ENCODE measurements around the gene PNLIPRP2. TPM values are rescaled to one million over a fixed set of nuclear protein-coding genes. Genes with fewer than 3 reads are reported as not detected.

Gene PNLIPRP2
- total and polyA plus RNA-seq, 2 of the 8 experiments (the other 6 are each of a cell fraction or from before 2014, with no cell fraction given) = 0.11 TPM; not detected in 1

DNA sequence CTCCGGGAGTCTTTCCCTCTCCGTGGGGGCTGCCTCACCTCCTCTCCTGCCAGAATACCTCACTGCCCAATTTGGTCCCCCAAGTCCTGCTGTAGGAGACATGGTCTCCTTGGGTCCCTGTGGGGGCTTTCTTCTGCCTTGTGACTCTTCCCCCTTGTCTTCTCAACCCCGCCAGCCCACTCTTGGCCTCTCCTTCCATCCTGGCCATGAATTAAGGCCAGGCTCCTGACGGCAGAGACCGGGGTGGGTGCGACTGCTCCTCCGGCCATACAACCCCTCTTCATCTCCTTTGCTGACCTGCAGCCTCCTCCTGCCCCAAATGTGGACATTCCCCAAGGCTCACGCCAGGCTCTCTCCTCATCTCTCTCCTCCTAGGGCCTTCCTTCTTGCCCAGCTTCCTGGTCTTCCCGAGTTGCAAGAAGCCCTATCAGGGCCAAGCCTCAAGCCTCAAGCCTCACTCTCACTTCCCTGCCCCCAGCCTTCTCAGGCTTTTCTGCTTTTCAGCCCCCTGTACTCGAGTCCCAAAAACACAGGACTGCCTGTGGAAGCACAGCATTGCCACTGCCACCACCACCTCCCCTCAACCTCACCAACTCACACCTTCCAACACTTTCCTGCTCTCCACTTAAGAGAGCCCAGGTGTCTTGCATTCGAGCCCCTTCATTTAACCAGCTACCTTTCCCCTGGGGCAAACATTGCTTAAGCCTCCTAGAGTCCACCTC is 1.3 kb downstream of the PNLIPRP2 start:
- Histone ChIP-seq H3K4me1 (replicated peaks in 1 of 4; ENCODE audit: control insufficient read depth in 3 of 4, insufficient read depth in 4 of 4, low read length in 3 of 4) (no peaks in the 10 kb centered on the region; a peak in 1 of 7 replicates), H3K4me2 (ENCODE audit: insufficient read depth in 1 of 2, low read depth in 2 of 2, low read length in 2 of 2) (no peak overlapping the region), H2BK15ac (ENCODE audit: low read length) (no peak overlapping the region), H3K27me3 (replicated peaks in 1 of 4; ENCODE audit: control insufficient read depth in 3 of 4, extremely low read depth in 1 of 4, insufficient read depth in 3 of 4, low read length in 3 of 4) (peaks cover 0 to 4% (median 0%) of the 10 kb centered on the region in 4 experiments; a peak in 2 of 7 replicates), H4K8ac (ENCODE audit: extremely low read depth, insufficient read depth, low read length) (no peak overlapping the region), H3K14ac (ENCODE audit: insufficient read length) (no peak overlapping the region), H3K27ac (ENCODE audit: low read depth, low read length) (no peak overlapping the region), H4K20me1 (replicated peaks in 1 of 2; ENCODE audit: control insufficient read depth in 1 of 2, insufficient read depth in 2 of 2, low read length in 2 of 2) (no peaks in the 10 kb centered on the region), H3K9me3 (ENCODE audit: insufficient read depth in 2 of 2, low read depth in 1 of 2, low read length in 1 of 2) (no peaks in the 10 kb centered on the region), H2AK5ac (ENCODE audit: low read depth, low read length) (no peak overlapping the region), H2BK20ac (ENCODE audit: low read length) (no peak overlapping the region), H3K79me1 (ENCODE audit: low read depth, low read length) (no peaks in the 10 kb centered on the region), H2BK5ac (ENCODE audit: low read depth, low read length) (no peak overlapping the region), H4K91ac (replicated peaks; ENCODE audit: insufficient read length, low read length) (no peak overlapping the region), H3K18ac (ENCODE audit: extremely low read depth, low read length) (no peak overlapping the region), H3K9ac (replicated peaks in 1 of 4; ENCODE audit: extremely low read depth in 1 of 4, low read depth in 3 of 4, low read length in 3 of 4) (no peak overlapping the region), H3K23me2 (ENCODE audit: low read depth, low read length) (no peaks in the 10 kb centered on the region), H3K23ac (ENCODE audit: insufficient read length) (no peak overlapping the region), H4K5ac (ENCODE audit: insufficient read length, low read depth, low read length) (no peak overlapping the region), H3K4me3 (ENCODE audit: extremely low read depth in 1 of 4, insufficient read depth in 2 of 4, low read depth in 3 of 4, low read length in 4 of 4) (no peak overlapping the region), H2AFZ (ENCODE audit: low read length) (no peak overlapping the region), H2BK120ac (replicated peaks; ENCODE audit: low read depth, low read length) (no peak overlapping the region), H3K4ac (replicated peaks; ENCODE audit: insufficient read length, low read depth, low read length) (no peak overlapping the region), H3K36me3 (ENCODE audit: control insufficient read depth in 2 of 4, insufficient read depth in 4 of 4, low read length in 3 of 4) (no peaks in the 10 kb centered on the region), H2BK12ac (ENCODE audit: low read depth, low read length) (no peak overlapping the region), H3K56ac (replicated peaks; ENCODE audit: insufficient read length, low read depth, low read length) (no peak overlapping the region), H3K79me2 (ENCODE audit: control insufficient read depth in 1 of 2, insufficient read depth in 2 of 2, low read length in 2 of 2) (no peaks in the 10 kb centered on the region)
- DNase-seq (ENCODE audit: low read depth in 1 of 2, low spot score in 2 of 2) (no peak), FAIRE-seq (no peak)
- 86% methylated on average over 11 of the region's 11 CpGs; no CpG with 5 or more reads in 1 of the 2 experiments for WGBS, 2 experiments (ENCODE audit: extremely low coverage in 1 of 2, insufficient coverage in 1 of 2, insufficient read length in 1 of 2, insufficient replicate concordance in 2 of 2, low coverage in 1 of 2, low lambda C conversion rate in 2 of 2, missing lambda C conversion rate in 1 of 2)
- ChIA-PET POLR2A (ENCODE audit: partially characterized antibody) (no interaction called here), CTCF (ENCODE audit: partially characterized antibody) (interaction anchor here (1.1 kb wide), 1 partner anchor 167 kb away, joined by 3 read pairs; no protein-coding TSS in a partner anchor)
- TF ChIP-seq TCF12 (IDR thresholded peaks at IDR 0.05; ENCODE audit: low read depth, low read length) = no peak
- no peak for TF ChIP-seq KDM4A (IDR thresholded peaks at IDR 0.05; ENCODE audit: low read depth, low read length, severe bottlenecking)
- TF ChIP-seq SP1 (IDR thresholded peaks at IDR 0.05; ENCODE audit: low read depth, low read length) = no peak
- TF ChIP-seq GABPA (IDR thresholded peaks at IDR 0.05; ENCODE audit: borderline replicate concordance, insufficient read depth, low read length) = no peak
- no peak for TF ChIP-seq RNF2 (IDR thresholded peaks at IDR 0.05; ENCODE audit: borderline replicate concordance, low read depth, low read length, missing control alignments, poor library complexity, severe bottlenecking)
- TF ChIP-seq SIX5 (IDR thresholded peaks at IDR 0.05; ENCODE audit: low read depth, low read length) = no peak
